KG1 (cell line): ENCODE results near the gene U2AF2.
A peak's percentile ranks its signal among the peaks of the same experiment; 100 is the strongest.

Source experiments
- DNase-seq: peaks from one replicate; lab custom pipeline; 2025; lab: John Stamatoyannopoulos, UW

U2AF2 gene

GRCh38 chr19:55643003-55643886 lies 11.6 kb upstream of the U2AF2 start, which contains the start of gene ZNF581:
ZNF581 (plus strand) TSS chr19:55643649; CDS start chr19:55644572, 923 bp downstream.
- DNase-seq, result peak; percentile 80

- DNase-seq, result no peak
These were observed 11.0 kb upstream of the U2AF2 start for GRCh38 chr19:55643887-55644176.

GRCh38 chr19:55644191-55644833 lies 10.5 kb upstream of the U2AF2 start:
- DNase-seq, result no peak

- DNase-seq, result no peak
These were observed 9.9 kb upstream of the U2AF2 start for GRCh38 chr19:55644842-55645511.

- no peak for DNase-seq
These were observed 9.3 kb upstream of the U2AF2 start for GRCh38 chr19:55645512-55645881.

GRCh38 chr19:55646889-55647731 lies 7.7 kb upstream of the U2AF2 start:
- no peak for DNase-seq

GRCh38 chr19:55647732-55648584 lies 6.9 kb upstream of the U2AF2 start, which contains the start of gene CCDC106:
CCDC106 (plus strand) TSS chr19:55648212; CDS start chr19:55649047, 835 bp downstream.
- DNase-seq, result peak; percentile 74

GRCh38 chr19:55648585-55649267 lies 6.1 kb upstream of the U2AF2 start:
- DNase-seq, result no peak

- no peak for DNase-seq
These were observed 5.3 kb upstream of the U2AF2 start for GRCh38 chr19:55649268-55650125.

- no peak for DNase-seq
These were observed 4.7 kb upstream of the U2AF2 start for GRCh38 chr19:55650126-55650557.

GRCh38 chr19:55650602-55651230 lies 4.1 kb upstream of the U2AF2 start:
- no peak for DNase-seq

GRCh38 chr19:55651236-55651635 lies 3.6 kb upstream of the U2AF2 start:
- DNase-seq, result no peak

GRCh38 chr19:55652311-55653128 lies 2.3 kb upstream of the U2AF2 start:
- DNase-seq, result no peak

- DNase-seq, result peak; percentile 98
These were observed 1.0 kb upstream of the U2AF2 start for GRCh38 chr19:55653651-55654322.

GRCh38 chr19:55654323-55654867 lies 440 bp upstream of the U2AF2 start:
- DNase-seq, result peak; percentile 100

- DNase-seq, result no peak
These were observed 809 bp downstream of the U2AF2 start for GRCh38 chr19:55655648-55656040.

- no peak for DNase-seq
These were observed 1.7 kb downstream of the U2AF2 start for GRCh38 chr19:55656552-55656951.
